HUES64 (cell line): ENCODE data around the gene MEIS2.

Experiments used
- H3K27ac ChIP-seq: 2 replicates; pipeline ENCODE4 v1.7.0; 2013; ENCODE audit warnings: low read depth, low read length, inconsistent platforms
- H3K27me3 ChIP-seq: 2 replicates; pipeline ENCODE4 v1.6.1; 2013; ENCODE audit warnings: mild to moderate bottlenecking, low read length; ENCODE audit not compliant: insufficient read depth
- H3K36me3 ChIP-seq: 2 replicates; pipeline ENCODE4 v1.6.1; 2013; ENCODE audit warnings: mild to moderate bottlenecking, low read length; ENCODE audit not compliant: insufficient read depth
- H3K4me1 ChIP-seq: 2 replicates; pipeline ENCODE4 v1.6.1; 2013; ENCODE audit warnings: mild to moderate bottlenecking, low read length, moderate library complexity; ENCODE audit not compliant: insufficient read depth
- H3K4me3 ChIP-seq: 2 replicates; pipeline ENCODE4 v1.5.1; 2013; ENCODE audit warnings: mild to moderate bottlenecking, low read length, moderate library complexity
- H3K9ac ChIP-seq: 2 replicates; pipeline ENCODE4 v1.6.1; 2013; ENCODE audit warnings: mild to moderate bottlenecking, low read depth, low read length
- H3K9me3 ChIP-seq: 2 replicates; pipeline ENCODE4 v1.6.1; 2013; ENCODE audit warnings: low read depth, low read length; ENCODE audit not compliant: insufficient read depth
- WGBS: fragments of 150-250, 120-280 bp; methylation state at CpG from one replicate; pipeline ENCODE4 v1.1.7; 2013; ENCODE audit warnings: missing lambda C conversion rate; 5-methylcytosine and 5-hydroxymethylcytosine counted together

The MEIS2 gene

DNA sequence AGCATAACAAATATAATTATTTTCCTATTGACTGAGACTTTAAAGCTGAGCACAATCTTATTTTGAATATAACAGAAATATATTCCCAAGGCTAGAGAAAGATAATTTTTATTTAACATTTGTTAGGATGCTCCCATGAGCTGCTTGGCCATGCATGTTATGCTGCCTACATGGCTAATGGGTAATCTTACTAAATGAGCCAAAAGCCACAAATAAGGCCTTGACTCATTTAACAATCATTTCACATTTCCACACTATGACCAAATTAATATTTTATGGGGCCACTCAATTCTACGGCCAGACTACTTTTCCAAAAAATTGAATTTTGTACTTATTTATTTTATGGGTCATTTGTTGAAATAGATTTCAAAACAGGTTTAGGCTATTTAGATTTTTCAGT is 141.7 kb downstream of the MEIS2 start:
- WGBS, result 100% methylated on average over 1 of the region's 1 CpG
- no peaks in the 10 kb centered on the region for H3K4me1 ChIP-seq
- H3K27me3 ChIP-seq, result no peaks in the 10 kb centered on the region
- no peaks in the 10 kb centered on the region for H3K9me3 ChIP-seq
- H3K27ac ChIP-seq, result no peak overlapping the region
- no peak overlapping the region for H3K4me3 ChIP-seq
- H3K9ac ChIP-seq, result no peak overlapping the region
- H3K36me3 ChIP-seq, result no peaks in the 10 kb centered on the region

DNA sequence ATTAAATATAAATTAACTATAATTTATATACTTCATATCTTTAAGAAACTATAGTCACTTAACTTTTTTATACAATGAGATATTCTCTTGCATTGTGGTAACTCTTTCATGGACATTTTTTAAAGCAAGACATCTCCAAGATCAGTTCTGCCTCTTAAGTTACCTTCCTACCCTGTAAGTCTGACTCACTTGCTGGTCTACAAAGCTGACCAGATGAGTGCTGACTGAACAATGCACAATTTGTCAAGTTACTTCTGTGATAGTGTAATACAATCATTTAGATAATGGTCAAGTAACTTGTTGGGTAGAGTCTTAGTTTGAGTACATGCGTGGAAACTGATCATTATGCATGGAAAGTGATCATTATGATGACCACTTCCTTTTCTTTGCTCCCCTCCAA is 145.9 kb downstream of the MEIS2 start:
- 93% methylated on average over 1 of the region's 1 CpG for WGBS
- H3K36me3 ChIP-seq, result no peaks in the 10 kb centered on the region
- H3K4me3 ChIP-seq, result no peak overlapping the region
- no peak overlapping the region for H3K27ac ChIP-seq
- peaks cover 6% of the 10 kb centered on the region; the same call in 1 of the 2 replicates for H3K4me1 ChIP-seq
- H3K9me3 ChIP-seq, result no peaks in the 10 kb centered on the region
- no peak overlapping the region for H3K9ac ChIP-seq
- H3K27me3 ChIP-seq, result no peaks in the 10 kb centered on the region

DNA sequence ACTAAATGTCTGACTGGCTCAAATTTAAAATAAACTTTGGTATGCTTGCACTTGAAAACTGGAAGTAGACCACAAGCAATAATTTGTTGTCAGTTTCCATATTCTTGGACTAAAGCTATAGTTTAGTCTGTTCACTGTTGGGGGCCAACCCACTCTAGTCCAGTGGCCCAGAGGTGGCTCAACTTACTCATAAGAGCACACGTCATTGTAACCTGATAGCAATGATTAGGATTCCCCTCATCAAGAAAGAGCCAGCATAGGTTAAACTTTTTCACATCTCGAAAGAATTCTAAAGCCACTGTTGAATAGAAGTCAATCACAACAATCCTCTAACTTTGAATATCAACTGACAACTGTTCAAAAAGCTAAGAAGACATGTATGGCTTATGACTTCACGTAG is 147.0 kb downstream of the MEIS2 start:
- H3K9me3 ChIP-seq, result no peaks in the 10 kb centered on the region
- H3K9ac ChIP-seq, result no peak overlapping the region
- H3K4me3 ChIP-seq, result no peak overlapping the region
- H3K36me3 ChIP-seq, result no peaks in the 10 kb centered on the region
- H3K27me3 ChIP-seq, result no peaks in the 10 kb centered on the region
- H3K4me1 ChIP-seq, result peaks cover 11% of the 10 kb centered on the region; the same call in 1 of the 2 replicates
- WGBS, result 90% methylated on average over 2 of the region's 3 CpGs
- H3K27ac ChIP-seq, result no peak overlapping the region

DNA sequence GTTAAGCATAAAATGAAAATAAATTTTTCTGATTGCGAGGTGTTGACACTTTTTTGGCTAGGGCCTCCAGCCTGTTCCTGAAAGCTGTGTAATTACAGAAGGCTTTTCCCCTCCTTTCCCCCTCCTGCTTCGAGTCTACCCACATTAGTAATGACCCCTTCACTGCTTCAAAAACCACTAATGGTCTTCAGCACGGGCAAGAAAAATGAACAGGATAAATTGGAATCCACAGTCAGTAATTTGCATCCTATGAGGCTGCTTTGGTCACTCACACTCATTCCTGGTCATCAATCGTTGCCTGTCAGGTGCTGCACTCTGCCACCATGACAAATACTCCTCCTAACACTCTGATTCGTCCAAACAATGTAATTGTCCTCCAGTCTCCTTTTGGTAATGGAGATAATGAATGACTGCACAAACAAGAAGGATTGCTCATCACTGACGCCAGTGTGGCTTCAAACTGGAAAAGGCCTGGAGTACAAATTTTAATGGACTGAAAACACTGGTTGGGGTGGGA is 148.6 kb downstream of the MEIS2 start:
- Histone ChIP-seq H3K27ac (no peak overlapping the region), H3K4me1 (peaks cover 16% of the 10 kb centered on the region; the same call in 1 of the 2 replicates), H3K36me3 (no peaks in the 10 kb centered on the region), H3K9me3 (no peaks in the 10 kb centered on the region), H3K4me3 (no peak overlapping the region), H3K9ac (no peak overlapping the region), H3K27me3 (no peaks in the 10 kb centered on the region)
- 85% methylated on average over 6 of the region's 6 CpGs for WGBS

DNA sequence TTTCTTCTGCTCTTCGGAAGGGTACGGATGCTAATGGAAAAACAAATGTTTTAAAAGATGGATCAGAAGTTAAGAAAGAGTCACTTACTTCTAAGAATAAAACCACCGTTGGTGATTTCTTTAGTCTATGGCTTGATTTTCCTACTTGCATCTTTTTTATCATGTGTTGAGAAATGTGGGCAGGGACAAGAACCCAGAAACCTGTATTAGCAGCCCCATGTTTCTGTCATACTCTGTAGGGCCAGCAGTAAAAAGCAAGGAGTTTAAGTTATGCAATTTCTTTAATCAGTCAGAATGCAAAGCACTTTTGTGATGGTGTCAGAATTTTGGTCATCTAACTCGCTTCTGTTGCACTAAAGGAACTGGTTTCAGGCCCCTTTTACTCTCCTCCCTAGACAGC is 150.0 kb downstream of the MEIS2 start:
- 94% methylated on average over 4 of the region's 4 CpGs for WGBS
- no peaks in the 10 kb centered on the region for H3K9me3 ChIP-seq
- no peak overlapping the region for H3K9ac ChIP-seq
- no peak overlapping the region for H3K27ac ChIP-seq
- H3K27me3 ChIP-seq, result no peaks in the 10 kb centered on the region
- peaks cover 17% of the 10 kb centered on the region for H3K4me1 ChIP-seq
- no peaks in the 10 kb centered on the region for H3K36me3 ChIP-seq
- no peak overlapping the region for H3K4me3 ChIP-seq

DNA sequence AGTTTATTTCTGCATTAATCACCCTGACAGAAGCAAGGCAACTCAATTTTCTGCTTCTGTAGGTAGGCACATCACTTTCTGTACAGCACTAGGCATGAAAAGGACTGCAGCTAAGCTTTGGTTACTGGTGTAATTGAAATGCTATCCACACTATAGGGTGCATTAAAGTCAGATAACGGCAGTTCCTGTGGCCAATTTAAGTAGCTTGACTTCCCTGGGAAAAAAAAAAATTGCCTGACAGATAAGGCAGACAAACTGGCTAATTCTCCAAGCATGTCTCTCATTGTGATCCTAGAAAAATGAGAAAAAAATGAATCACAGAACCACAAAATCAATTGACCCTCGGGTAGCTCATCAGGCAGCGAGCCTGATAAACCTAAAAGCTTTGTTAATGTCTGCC is 151.4 kb downstream of the MEIS2 start:
- no peak overlapping the region for H3K9ac ChIP-seq
- 86% methylated on average over 3 of the region's 3 CpGs for WGBS
- H3K4me3 ChIP-seq, result no peak overlapping the region
- H3K9me3 ChIP-seq, result no peaks in the 10 kb centered on the region
- H3K27me3 ChIP-seq, result no peaks in the 10 kb centered on the region
- H3K27ac ChIP-seq, result no peak overlapping the region
- H3K36me3 ChIP-seq, result no peaks in the 10 kb centered on the region
- H3K4me1 ChIP-seq, result peaks cover 24% of the 10 kb centered on the region

DNA sequence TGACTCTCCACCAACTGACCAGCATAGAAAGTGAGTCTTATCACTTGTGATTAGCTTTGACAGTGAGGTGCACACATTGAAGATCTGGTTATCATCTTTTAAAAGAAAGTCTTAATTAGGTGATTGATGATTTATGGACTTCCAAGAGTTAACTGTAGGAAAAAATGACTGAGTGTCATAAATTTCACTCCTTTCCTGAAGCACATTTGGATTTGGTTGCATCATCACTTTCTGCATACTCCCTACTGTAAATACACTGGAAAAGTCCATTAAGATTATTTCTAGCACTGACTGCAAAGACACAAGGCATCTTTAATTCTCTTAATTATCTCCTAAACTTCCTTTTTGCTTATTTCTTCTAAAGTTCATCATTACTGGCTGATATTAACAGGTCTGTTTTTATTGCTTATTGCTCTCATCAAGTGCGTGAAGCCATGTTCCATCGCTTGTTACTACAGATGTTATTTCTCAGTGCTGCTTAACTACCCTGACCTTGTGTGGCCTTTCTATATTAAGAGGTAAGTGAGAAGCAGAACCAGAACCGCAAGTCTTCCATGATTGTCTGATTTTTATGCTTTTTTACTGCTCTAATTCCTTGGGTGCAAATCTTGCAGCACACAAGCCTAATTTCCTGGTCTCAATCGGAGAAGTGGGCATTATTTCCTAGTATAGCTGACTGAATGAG is 153.2 kb downstream of the MEIS2 start:
- Histone ChIP-seq H3K27ac (no peak overlapping the region), H3K36me3 (no peaks in the 10 kb centered on the region), H3K4me3 (no peak overlapping the region), H3K9ac (no peak overlapping the region), H3K4me1 (peaks cover 36% of the 10 kb centered on the region), H3K27me3 (no peaks in the 10 kb centered on the region), H3K9me3 (no peaks in the 10 kb centered on the region)
- 94% methylated on average over 4 of the region's 4 CpGs for WGBS

DNA sequence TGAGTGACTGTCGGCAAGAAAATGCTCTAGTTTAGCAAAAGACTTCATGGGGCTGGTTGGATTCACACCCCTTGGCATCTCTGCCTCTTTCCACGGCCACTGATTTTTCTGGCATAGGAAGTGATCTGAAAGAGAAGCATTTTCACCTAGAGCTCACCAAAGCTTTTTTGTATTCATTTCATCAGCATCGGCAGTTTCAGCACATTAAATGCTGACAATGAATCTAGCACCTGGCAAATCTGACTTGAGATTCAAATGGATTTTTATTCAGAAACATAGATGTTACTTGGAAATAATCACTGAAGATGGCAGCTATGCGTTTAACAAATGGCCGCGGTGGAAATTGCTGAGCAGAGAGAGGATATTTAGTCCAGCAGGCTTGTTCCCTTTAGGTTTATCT is 155.9 kb downstream of the MEIS2 start:
- no peak overlapping the region for H3K9ac ChIP-seq
- no peaks in the 10 kb centered on the region for H3K27me3 ChIP-seq
- no peak overlapping the region for H3K4me3 ChIP-seq
- H3K9me3 ChIP-seq, result no peaks in the 10 kb centered on the region
- peaks cover 32% of the 10 kb centered on the region for H3K4me1 ChIP-seq
- no peaks in the 10 kb centered on the region for H3K36me3 ChIP-seq
- WGBS, result 89% methylated on average over 6 of the region's 6 CpGs
- H3K27ac ChIP-seq, result no peak overlapping the region

DNA sequence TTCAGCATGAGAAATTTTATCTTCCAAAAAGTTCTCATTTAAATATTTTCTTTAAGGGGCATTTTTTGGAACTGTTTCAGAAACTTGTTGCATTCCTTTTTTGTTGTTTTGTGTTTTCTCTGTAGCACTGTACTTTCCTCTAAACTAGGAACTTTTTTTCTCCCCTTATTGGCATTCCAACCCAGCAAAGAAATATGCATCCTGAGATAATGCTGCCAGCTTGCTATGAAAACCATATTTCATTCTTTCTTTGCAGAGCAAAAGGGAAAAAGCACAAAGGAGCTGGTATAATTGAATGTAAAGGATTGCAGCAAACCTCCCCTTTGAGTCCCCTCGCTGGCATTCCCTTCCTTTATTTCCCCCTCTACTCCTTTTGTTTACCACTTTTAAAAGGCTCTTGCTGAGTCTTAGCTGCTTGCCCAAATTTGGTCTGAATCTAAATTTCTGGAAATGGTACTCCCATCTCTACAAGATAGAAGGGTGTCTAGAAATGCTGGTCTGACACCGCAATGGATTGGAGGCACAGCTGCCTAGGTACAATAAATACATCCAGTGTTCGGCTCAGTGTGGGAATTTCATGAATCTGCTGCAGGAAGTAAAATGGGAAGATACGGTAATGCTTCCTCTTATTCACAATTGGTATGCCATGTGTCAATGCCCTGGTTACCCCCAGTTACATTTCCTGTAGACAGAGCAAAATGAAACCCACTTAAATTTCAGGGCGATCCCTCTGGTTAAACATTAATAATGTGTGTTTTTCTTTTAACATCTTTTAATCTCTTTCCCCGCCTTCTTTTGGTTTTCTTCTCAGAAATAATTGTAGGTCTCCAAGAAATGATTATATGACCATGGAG is 156.6 kb downstream of the MEIS2 start:
- H3K4me3 ChIP-seq, result no peak overlapping the region
- peak overlapping the region; percentile 56 for H3K27ac ChIP-seq
- H3K27me3 ChIP-seq, result no peaks in the 10 kb centered on the region
- peak overlapping the region; percentile 43; the same call in 1 of the 2 replicates for H3K9ac ChIP-seq
- WGBS, result 71% methylated on average over 4 of the region's 6 CpGs
- peaks cover 27% of the 10 kb centered on the region for H3K4me1 ChIP-seq
- no peaks in the 10 kb centered on the region for H3K9me3 ChIP-seq
- no peaks in the 10 kb centered on the region for H3K36me3 ChIP-seq

DNA sequence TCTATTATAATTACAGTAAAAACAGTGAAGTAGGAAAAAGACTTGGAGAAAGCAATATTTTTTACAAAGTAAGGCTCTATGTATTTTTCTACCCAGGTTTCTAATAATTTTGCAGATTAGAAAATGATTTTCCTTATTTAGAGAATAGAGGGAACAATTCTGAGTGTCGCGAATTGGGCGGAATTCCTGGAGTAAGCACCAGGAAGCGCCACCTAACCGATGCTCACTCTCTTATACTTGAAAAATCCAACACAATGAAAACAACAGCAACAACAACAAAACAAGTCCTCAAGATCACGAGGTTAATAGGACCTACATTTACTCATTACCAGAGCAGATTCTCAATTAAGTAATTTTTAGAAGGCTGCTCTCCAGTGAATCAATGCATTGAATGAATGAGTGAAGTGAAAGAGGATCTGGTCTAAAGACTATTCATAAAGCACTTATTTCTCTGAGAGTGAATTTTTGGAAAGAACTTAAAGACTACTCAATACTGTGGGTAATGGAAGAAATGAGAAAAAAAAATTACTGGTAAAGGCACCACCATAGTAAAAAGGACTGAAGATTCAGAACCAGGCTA is 158.0 kb downstream of the MEIS2 start:
- H3K9me3 ChIP-seq, result no peaks in the 10 kb centered on the region
- H3K9ac ChIP-seq, result no peak overlapping the region
- peaks cover 22% of the 10 kb centered on the region for H3K4me1 ChIP-seq
- H3K27me3 ChIP-seq, result no peaks in the 10 kb centered on the region
- H3K27ac ChIP-seq, result no peak overlapping the region
- no peak overlapping the region for H3K4me3 ChIP-seq
- no peaks in the 10 kb centered on the region for H3K36me3 ChIP-seq
- 87% methylated on average over 6 of the region's 6 CpGs for WGBS

DNA sequence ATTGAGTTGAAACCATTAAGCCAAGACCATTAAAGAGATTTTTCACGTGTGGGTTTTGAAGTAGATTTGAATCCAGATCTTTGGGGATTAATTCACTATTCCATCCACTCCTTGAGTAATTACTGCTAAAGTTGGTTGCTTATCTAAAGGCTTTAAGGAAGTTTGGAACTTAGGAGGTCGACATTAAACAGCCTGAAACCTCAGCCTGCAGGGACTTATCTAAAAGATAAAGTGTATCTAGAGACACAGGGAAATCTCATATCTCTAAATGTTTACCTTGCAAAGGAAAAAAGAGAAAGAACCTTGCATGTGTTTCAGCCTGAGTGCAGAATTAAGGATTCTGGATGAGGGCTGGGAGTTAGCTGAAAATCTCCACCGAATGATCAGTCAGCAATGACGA is 158.6 kb downstream of the MEIS2 start:
- Histone ChIP-seq H3K9me3 (no peaks in the 10 kb centered on the region), H3K36me3 (no peaks in the 10 kb centered on the region), H3K4me1 (peaks cover 22% of the 10 kb centered on the region), H3K4me3 (no peak overlapping the region), H3K27me3 (no peaks in the 10 kb centered on the region), H3K27ac (no peak overlapping the region), H3K9ac (no peak overlapping the region)
- WGBS, result 68% methylated on average over 2 of the region's 4 CpGs
